Cardiac septum (tissue), 1 donor: ENCODE results near the gene ARF6. TPM values are rescaled to one million over a fixed set of nuclear protein-coding genes. Genes with fewer than 3 reads are reported as not detected.
"Not testable (repeated sequence)": the region's sequence is repeated elsewhere in the genome, so short reads cannot be mapped to it uniquely, and the experiment has no call there.

Experiments used
- DNase-seq: peaks from one replicate; pipeline ENCODE4 v3.0.0-alpha.2; 2020; ENCODE audit warnings: low spot score
- intact Hi-C: fragments of 100-400 bp; cut with DNase I; formaldehyde crosslinking; loops from one replicate; pipeline ENCODE4 v1.14.0; 2022
- total RNA-seq: library from RNA; stranded (reverse); fragmentation: NEBNext Ultra II Directional; extraction: Animal tissue kit (Norgen Biotek cat#: 25700); gene quantifications from one replicate; pipeline ENCODE4 v1.2.1, GENCODE V29; 2021
- donor health status: DM: no; HTN: no; CAD: no.

Gene ARF6
- total RNA-seq, 1 donor from 2014 or later: 33.2 TPM

DNA sequence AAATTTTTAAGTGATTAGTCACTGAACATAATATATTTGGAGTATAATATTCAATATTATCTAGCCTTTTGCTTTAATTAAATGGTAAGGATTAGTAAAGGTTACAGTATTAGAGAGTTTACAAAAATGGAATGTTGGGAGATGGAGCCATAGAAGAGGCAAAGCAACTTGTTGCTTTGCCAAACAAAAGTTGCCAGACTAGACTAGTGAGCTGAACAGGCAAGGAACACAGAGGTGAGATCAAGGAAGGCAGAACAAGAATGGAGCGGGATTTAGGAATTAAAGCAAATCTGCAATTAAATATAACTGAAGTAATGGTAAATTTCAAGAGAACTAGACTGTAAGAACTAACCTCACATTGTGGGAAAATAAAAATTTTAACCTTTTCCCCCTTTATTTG lies 5.1 kb downstream of the ARF6 start:
- DNase-seq: no peak
- intact Hi-C loops: no loop called here

DNA sequence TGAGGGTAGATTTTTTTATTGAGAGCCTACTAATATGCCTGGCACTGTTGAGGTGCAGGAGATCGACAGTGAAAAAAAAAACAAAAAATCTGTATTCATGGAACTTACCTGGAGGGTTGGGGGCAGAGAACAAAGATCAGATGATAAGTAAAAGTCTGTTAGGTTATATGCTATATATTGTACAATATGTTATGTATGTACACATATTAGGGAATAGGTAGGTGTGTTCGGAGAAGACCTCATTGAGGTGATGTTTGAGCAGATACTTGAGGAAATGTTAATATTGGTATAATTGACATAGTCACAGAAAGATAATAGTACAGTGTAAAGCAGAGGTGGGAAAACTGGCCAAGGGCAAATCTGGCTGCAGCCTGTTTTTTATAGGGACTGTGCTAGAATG lies 5.6 kb downstream of the ARF6 start:
- intact Hi-C loops: no loop called here
- DNase-seq: no peak

DNA sequence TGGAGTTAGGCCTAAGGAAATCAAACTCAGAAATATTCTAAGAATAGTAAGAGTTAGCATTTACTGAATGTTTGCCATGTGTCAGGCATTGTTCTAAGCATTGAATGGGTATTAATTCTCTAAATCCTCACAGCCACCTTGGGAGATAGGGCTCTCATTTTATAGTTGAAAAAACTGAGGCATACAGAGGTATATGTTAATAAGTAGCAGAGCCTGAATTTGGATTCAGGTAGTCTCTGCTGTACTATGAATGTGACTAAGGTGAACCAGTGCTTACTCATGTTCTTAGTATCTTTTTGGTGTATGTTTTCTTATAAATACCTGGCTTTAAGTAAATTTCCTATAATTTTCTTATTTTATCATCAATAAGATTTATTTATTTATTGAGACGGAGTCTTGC lies 8.1 kb downstream of the ARF6 start:
- intact Hi-C loops: no loop called here
- DNase-seq: no peak

DNA sequence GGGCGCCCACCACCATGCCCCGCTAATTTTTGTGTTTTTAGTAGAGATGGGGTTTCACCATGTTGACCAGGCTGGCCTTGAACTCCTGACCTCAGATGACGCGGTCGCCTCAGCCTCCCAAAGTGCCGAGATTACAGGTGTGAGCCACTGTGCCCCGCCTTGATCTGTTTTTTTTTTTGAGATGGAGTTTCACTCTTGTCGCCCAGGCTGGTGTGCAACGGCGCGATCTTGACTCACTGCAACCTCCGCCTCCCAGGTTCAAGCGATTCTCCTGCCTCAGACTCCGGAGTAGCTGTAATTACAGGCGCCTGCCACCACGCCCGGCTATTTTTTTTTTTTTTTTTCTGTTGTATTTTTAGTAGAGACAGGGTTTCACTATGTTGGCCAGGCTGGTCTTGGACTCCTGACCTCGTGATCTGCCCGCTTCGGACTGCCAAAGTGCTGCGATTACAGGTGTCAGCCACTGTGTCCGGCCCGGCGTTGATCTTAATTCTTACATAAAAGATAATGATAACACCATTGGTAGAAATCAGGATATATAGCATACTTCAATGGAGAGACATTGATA lies 9.9 kb downstream of the ARF6 start:
- DNase-seq, intact Hi-C loops: not testable (repeated sequence)

DNA sequence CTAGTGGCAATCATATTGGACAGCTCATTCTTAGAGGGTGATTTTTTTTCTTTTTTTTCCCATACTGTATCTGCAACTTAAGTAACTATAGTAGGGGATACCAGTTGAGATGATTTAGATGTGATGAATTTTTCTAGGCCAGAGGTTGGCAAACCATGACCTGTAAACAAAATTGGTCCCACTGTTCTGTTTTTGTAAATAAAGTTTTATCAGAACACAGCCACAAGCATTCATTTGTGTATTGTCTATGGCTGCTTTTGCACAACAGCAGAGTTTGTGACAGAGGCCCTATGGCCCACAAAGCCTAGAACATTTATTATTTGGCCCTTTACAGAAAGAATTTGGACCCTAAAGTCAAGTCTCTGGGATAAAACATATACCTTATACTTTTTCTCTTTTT lies 11.4 kb downstream of the ARF6 start:
- no peak for DNase-seq
- intact Hi-C loops: no loop called here

DNA sequence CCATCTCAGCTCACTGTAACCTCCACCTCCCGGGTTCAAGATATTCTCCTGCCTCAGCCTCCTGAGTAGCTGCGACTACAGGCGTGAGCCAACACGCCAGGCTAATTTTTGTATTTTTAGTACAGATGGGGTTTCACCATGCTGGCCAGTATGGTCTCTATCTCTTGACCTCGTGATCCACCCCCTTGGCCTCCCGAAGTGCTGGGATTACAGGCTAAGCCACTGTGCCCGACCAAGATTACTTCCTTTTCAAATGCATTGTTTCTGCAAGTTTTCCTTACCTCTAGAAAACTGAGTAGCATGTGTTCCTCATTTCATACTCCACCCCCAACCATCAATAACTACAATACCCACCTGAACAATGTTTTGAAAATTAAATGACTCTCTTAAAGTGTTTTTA lies 13.1 kb downstream of the ARF6 start:
- intact Hi-C loops: no loop called here
- no peak for DNase-seq

DNA sequence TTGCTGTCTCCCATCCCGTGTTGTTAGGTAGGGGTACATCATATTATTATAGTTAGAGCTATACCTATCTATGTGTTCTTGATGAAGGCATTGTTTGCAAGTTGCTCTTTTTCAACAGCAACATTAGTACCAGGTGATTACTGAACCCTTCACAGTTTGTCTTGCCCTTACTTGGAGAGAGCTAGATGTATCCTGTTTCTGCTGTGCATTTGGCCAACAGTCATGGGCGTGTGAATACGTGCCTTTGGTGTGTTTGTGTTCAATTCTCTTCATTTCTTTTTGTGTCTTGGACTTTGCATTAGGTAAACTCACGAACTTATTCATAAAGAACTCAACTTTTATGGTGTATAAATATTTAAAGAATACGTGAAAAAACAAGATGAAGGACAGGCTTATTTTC lies 14.3 kb downstream of the ARF6 start:
- DNase-seq: no peak
- intact Hi-C loops: no loop called here

DNA sequence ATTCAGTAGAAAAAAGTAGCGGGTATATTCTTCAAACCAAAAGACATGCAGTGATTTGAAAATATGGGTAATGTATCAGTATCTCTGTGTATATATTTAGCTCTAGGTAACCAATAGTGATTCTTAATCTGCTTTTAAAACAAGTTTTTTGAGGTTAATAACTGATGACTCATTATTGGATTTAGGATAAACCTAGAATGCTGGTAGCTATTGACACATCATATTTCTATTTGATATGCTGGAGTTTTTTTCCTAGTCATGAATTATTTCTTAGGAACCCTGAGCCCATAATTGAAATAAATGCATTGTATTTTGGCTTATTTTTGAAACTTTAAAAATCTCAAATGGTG lies 15.5 kb downstream of the ARF6 start:
- no peak for DNase-seq
- intact Hi-C loops: no loop called here

DNA sequence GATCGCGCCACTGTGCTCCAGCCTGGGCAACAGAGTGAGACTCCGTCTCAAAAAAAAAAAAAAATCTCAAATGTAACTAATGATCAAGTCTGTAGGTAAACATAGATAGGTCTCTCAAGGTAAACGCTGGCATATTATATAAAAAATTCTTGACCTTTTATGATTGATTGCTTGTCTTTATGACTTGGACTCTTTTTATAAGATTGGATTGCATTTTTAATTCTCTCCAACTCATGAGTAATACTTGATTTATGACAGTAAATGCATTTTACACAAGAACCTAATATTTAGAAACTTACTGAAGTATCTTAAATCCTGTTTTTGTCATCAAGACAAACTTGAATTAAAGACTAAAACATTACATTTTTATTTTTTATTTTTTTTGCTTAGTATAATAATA lies 16.1 kb downstream of the ARF6 start:
- intact Hi-C loops: no loop called here
- DNase-seq: no peak

DNA sequence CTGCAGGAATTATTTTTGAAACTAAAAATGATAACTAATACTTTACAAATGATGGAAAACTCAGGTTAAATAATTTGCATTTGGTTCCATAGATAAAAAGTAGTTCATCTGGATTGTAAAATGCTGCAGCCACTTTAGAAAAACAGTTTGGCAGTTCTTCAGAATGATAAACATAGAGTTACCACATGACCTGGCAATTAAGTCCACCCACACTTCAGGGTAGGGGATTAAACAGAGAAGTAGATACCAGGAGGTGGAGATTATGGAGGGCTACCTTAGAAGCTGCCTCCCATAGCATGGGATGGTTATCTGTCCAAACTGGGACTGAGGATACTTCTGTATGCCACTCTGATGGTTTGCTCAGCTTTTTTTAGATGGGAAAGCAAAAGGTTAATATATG lies 22.2 kb downstream of the ARF6 start:
- DNase-seq: no peak
- intact Hi-C loops: no loop called here

DNA sequence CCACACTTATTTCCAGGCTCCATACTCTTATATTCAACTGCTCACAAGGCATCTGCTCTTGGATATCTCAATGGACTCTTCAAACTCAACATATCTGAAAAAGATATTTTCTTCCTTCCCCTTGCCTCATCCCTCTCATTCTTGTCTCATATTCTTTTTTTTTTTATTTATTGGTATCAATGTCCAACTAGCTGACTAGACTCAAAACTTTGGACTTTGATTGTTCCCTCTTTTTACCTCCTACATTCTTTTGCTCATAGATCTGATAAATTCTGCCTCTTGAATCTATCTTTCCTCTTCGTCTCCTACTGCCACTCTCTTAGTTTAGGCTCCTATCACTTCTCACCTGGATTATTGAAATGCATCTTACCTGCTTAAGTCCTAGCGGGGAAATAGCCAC lies 25.8 kb downstream of the ARF6 start:
- intact Hi-C loops: no loop called here
- no peak for DNase-seq

DNA sequence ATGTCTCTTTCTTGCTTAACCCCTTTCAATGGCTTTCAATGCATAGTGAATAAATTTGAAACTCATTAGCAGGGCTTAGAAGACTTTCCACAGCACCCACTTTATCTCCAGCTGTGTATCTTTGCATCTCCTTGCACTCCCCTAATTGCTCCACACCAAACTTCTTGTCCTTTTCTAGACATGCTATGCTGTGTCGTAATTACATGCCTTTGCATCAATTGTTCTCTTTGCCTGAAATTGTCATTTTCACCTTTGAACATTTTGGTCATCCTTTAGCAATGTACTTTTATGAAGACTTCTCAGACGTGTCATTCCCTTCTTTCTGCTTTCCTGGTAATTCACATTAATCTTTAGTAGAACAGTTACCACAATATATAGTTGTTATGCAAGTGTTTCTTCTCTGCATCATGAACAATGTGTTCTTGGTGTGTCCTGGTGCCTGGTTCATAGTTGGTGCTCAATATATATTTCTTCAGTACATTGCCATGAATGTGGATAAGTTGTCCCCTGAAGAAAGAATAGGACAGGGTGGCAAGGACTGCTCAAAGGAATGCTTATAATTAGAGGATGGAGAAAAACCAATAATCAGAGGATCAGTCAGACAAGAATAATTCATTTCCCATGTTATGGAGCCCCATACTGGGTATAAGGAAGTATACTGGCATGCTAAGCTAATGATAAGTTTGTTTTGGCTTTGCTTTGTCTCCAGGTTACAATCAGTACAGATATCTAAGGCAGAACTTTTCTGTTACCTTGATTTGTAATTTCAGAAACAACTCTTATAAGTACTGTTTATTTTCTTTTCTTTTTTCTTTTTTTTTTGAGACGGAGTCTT lies 27.2 kb downstream of the ARF6 start:
- intact Hi-C loops: no loop called here
- DNase-seq: no peak

DNA sequence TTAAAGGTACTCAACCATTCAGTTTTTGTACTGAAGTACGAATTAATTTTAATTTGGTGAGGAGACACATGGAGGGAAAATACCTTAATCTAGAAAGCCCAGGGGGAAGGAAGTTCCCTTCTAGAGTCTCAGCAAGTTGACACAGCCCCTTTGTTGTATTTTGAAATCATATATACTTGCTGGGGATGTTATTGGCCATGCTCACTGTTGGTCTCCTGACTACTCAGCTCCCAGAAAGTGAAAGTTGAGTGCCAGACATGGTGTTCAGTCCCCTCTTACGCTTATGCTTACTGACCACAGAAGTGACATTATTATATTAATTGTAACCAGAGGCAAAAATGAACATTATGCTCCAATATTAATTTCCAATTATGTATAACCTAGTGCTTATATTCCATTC lies 28.1 kb downstream of the ARF6 start:
- no peak for DNase-seq
- intact Hi-C loops: no loop called here

DNA sequence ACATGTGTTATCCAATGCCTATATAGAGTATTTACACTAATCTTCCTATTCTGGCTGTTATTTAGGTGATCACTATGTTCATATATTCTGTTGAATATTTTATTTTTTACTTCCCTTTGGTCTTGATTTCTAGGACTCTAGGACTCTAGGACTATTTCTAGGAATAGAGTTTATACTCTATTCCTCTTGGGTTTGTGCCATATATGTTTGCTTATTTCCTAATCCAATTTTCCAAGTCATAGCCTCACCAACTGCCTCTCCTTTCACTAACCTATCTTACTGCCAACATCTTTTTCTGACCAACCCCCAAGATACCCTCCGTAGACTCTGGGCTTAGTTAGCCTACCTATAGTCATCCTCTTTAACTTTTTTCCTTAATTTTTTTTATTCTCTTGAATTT lies 28.5 kb downstream of the ARF6 start:
- DNase-seq: no peak
- intact Hi-C loops: no loop called here

DNA sequence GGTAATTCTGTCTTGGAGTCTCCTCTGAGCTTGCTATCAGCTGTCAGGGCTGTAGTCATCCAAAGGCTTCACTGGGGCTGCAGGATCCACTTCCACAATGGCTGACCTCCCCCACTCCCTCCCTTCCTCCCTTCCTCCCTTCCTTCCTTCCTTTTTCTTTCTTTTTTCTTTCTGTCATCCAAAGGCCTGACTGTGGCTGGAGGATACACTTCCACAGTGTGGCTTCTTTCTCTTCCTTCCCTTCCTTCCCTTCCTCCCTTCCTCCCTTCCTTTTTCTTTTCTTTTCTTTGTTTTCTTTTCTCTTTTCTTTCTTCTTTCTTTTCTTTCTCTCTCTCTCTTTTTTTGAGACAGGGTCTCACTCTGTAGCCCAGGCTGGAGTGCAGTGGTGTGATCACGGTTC lies 30.6 kb downstream of the ARF6 start:
- no peak for DNase-seq
- intact Hi-C loops: no loop called here

DNA sequence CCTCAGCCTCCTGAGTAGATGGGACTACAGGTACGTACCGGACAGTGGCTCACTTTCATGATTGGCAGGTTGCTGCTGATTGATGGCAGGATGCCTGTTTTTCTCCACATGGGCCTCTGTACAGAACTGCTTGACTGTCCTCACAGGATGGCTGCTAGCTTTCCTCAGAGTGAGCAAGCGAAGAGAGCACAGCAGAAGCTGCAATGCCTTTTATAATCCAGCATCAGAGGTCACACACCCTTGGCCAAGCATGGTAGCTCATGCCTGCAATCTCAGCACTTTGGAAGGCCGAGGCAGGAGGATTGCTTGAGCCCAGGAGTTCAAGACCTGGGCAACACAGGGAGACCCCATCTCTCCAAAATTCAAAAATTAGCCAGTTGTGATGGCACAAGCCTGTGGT lies 31.0 kb downstream of the ARF6 start:
- no peak for DNase-seq
- intact Hi-C loops: no loop called here

DNA sequence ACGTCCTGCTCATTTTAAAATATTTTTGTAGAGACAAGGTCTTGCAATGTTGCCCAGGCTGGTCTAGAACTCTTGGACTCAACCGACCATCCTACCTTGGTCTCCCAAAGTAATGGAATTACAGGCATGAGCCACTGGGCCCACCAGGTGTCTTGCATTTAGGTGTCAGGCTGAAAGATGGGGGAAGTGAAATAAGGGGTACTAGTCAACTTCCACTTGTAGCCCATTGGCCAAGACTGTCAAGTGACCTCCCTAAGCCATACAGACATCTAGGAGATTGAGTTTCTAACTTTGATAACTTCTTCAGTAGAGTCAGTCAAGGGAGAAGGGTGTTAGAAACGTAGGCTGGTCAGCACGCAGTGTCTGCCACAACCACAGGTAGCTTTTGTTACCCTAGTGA lies 32.0 kb downstream of the ARF6 start:
- intact Hi-C loops: no loop called here
- DNase-seq: no peak

DNA sequence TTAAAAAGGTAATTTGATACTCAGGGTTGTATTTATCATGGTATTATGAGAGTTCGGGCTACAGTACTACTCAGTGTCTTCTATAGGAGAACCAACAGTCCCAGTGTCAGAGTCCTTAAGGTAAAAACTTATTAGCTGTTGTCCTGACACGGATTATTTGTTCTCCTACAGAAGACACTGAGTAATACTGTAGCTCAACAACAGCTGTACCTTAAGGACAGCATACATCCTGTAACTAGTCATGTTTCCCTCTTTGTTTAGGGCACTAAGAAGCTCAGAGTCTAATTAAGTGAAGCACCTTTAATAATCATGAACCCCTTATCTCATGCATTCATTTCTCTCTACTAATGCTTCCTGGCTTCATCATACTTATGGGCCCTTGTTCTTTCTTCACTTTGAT lies 33.9 kb downstream of the ARF6 start:
- intact Hi-C loops: no loop called here
- no peak for DNase-seq

DNA sequence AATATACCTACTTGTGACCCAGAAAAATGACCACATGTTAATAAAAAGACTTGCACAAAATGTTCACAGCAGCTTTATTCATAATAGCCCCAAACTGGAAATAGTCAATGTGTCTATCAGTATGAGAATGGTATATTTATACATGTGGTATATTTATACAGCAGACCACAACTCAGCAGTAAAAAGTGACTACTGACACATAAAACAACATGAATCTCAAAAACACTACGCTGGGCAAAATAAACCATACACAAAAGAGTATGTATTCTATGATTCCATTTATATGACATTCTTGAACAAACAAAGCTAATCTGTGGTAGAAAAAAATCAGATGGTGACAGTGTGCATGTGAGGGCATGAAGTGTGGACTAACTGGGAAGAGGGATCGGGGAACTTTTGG lies 35.1 kb downstream of the ARF6 start:
- intact Hi-C loops: no loop called here

DNA sequence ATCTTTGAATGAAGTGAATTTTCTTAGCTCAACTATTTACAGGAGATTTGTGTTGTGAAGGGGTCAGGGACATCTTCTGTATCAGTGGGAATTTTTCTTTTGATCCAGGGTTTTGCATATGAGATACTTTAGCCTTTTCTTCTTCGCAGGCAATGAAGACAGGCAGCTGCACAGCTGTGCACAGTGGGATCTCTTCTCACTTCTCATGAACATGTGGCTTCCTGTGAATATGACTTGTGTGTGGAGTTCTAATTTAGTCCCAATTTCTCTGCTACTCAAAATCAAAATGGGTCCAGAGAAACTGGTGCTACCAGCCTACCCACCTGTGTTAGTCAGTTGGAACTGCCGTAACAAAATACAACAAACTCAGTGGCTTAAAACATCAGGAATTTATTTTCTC lies 37.8 kb downstream of the ARF6 start:
- DNase-seq: no peak
- intact Hi-C loops: no loop called here

More for the DNA sequence above, 35.1 kb downstream of the ARF6 start:
- no peak for DNase-seq

DNA sequence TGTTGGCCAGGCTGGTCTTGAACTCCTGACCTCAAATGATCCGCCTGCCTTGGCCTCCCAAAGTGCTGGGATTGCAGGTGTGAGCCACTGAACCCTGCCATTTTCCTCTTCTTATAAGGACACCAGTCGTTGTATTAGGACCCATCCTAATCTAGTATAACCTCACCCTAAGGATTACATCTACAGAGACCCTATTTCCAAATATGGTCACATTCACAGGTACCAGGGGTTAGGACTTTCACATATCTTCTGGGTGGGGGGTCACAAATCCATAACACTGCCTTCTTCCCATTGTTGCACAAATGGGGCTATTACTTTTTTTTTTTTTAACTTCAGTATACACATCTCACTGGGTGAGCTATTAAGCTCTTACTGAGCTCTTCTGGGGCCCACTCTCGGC lies 38.6 kb downstream of the ARF6 start:
- DNase-seq: no peak
- intact Hi-C loops: no loop called here

DNA sequence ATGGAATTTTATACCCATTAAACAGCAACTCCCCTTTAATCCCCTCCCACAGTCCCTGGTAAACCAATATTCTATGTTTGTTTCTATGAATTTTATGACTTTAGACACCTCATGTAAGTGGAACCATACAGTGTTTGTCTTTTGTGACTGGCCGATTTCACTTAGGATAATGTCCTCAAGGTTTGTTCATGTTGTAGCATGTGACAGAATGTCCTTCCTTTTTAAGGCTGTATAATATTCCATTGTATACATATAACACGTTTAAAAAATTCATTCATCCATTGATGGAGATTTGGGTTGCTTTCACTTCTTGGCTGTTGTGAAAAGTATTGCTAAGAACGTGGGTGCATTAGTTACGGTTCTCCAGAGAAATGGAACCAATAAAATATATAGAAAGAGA lies 40.2 kb downstream of the ARF6 start:
- intact Hi-C loops: no loop called here

More for the DNA sequence above, 40.2 kb downstream of the ARF6 start:
- DNase-seq: no peak
